Panc1 (cell line): ENCODE results near the gene MGRN1. TPM values are rescaled to one million over a fixed set of nuclear protein-coding genes. Genes with fewer than 3 reads are reported as not detected.

Experiments used
- ATAC-seq: fragments of 200-7000 bp; cut with Tn5 transposase; 2 replicates; pipeline ENCODE4 v1.9.1; 2020; ENCODE audit warnings: mild to moderate bottlenecking, moderate library complexity
- BruUV-seq: library from RNA; stranded (reverse); fragments of 400-500 nt; replicated peaks from 2 replicates; lab custom pipeline; 2021; lab: Mats Ljungman, UMichigan
- CTCF ChIA-PET: fragments of 300-600 bp; sonication (Branson Sonifier 250); formaldehyde crosslinking; loops from one replicate; lab custom pipeline; 2022; ENCODE audit warnings: antibody characterized with exemption; lab: Charles Lee
- POLR2A ChIA-PET: fragments of 300-600 bp; sonication (Branson Sonifier 250); formaldehyde crosslinking; loops from one replicate; lab custom pipeline; 2022; ENCODE audit warnings: antibody characterized with exemption; lab: Charles Lee
- DNase-seq: peaks from one replicate; pipeline ENCODE4 v3.0.0-alpha.2; 2010; ENCODE audit warnings: low read depth, low spot score
- H3K27ac ChIP-seq: 2 replicates; pipeline ENCODE4 v1.5.1; 2011; ENCODE audit warnings: mild to moderate bottlenecking, low read length, inconsistent platforms
- H3K27me3 ChIP-seq: fragments of 200-500 bp; sonication (Bioruptor generic); 2 replicates; pipeline ENCODE4 v1.6.0; 2014; ENCODE audit warnings: low read length, inconsistent platforms; ENCODE audit not compliant: control insufficient read depth, insufficient read depth
- H3K36me3 ChIP-seq: fragments of 200-500 bp; sonication (Bioruptor generic); 2 replicates; pipeline ENCODE4 v1.5.1; 2014; ENCODE audit warnings: inconsistent platforms, mild to moderate bottlenecking, low read length, moderate library complexity; ENCODE audit not compliant: control insufficient read depth, insufficient read depth
- H3K4me1 ChIP-seq: 2 replicates; pipeline ENCODE4 v1.5.1; 2011; ENCODE audit warnings: inconsistent platforms, mild to moderate bottlenecking, low read length, moderate library complexity; ENCODE audit not compliant: control insufficient read depth, insufficient read depth
- H3K4me3 ChIP-seq, 2 experiments: 2 replicates each; pipeline ENCODE4 v1.5.1; 2011 to 2012; ENCODE audit warnings: low read depth in 2 of 2, low read length in 2 of 2, mild to moderate bottlenecking in 2 of 2, inconsistent platforms in 1 of 2, moderate library complexity in 1 of 2
- H3K9me3 ChIP-seq: fragments of 200-500 bp; sonication (Bioruptor generic); 2 replicates; pipeline ENCODE4 v1.5.1; 2014; ENCODE audit warnings: low read depth, mild to moderate bottlenecking, inconsistent platforms, low read length, moderate library complexity; ENCODE audit not compliant: control insufficient read depth, insufficient read depth
- CTCF ChIP-seq: fragments of 450-650 bp; IDR thresholded peaks from 2 replicates; pipeline ENCODE4 v1.5.1; 2017; ENCODE audit warnings: mild to moderate bottlenecking
- POLR2AphosphoS5 ChIP-seq: IDR thresholded peaks from 2 replicates; pipeline ENCODE4 v1.6.1; 2012; ENCODE audit warnings: mild to moderate bottlenecking, low read depth, low read length, moderate library complexity
- REST ChIP-seq, 2 experiments: IDR thresholded peaks; 2 replicates each; pipeline ENCODE4 v1.6.1; 2011 to 2012; ENCODE audit warnings: low read depth in 2 of 2, control low read depth in 1 of 2, low read length in 1 of 2, mild to moderate bottlenecking in 1 of 2, moderate library complexity in 1 of 2; ENCODE audit not compliant: insufficient read depth in 1 of 2
- SIN3A ChIP-seq: IDR thresholded peaks from 2 replicates; pipeline ENCODE4 v1.6.1; 2012; ENCODE audit warnings: low read depth, mild to moderate bottlenecking, low read length, moderate library complexity, borderline replicate concordance; ENCODE audit not compliant: insufficient read depth
- TCF7L2 ChIP-seq: IDR thresholded peaks from 2 replicates; pipeline ENCODE4 v1.6.1; 2011; ENCODE audit warnings: mild to moderate bottlenecking, low read depth, low read length, inconsistent platforms
- in situ Hi-C: cut with HindIII; loops from 2 replicates; pipeline ENCODE4 v1.10.0; 2016; ENCODE audit warnings: low sequenced_read_pairs, low pct_unique_long_range_greater_than_20kb
- intact Hi-C: fragments of 100-400 bp; cut with micrococcal nuclease; formaldehyde crosslinking; loops from one replicate; pipeline ENCODE4 v1.10.0; 2022; ENCODE audit not compliant: unreplicated experiment
- total RNA-seq: library from RNA; stranded (reverse); gene quantifications from one replicate; pipeline ENCODE4 v1.2.1, GENCODE V29; 2021; ENCODE audit not compliant: unreplicated experiment

The MGRN1 gene
- total RNA-seq, 1 experiment from 2014 or later, result 59.7 TPM

DNA sequence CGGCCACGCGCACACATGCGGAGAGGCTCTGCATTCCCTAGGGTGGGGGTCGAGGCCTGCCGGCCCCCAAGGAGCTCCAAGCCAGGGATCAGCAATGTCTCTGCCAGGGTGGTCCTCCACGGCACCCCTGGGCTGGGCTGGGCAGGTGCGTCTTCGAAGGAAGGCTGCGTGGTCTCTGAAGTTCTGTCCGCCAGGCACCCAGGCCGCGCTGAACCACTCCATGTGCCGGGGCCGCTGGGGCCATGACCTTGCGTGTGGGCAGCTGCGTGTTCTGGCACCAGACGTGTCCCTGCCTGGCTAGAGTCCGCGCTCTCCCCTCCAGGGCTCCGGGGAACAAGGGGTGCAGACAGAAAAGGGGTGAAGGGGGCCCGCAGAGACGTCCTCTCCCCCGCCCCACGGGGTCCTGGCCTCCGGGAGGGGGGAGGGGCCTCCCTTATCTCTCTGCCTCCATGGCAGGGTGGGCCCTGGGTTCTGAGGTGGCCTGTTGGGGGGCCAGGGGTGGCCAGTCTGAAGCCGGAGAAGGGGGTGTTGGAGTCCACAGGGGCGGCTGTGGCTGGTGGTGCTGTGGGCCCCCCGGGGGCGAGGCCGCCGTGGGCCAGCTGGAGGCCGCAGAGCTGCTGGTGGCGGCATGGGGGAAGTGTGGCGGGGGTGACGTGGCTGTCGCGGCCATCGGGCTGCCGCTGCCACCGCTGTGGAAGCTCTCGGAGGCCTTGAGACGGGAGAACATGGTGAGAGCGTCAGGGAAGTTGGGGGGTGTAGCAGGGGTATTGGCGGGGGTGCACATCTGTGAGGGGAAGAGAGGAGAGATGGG is 15.2 kb upstream of the MGRN1 start:
- POLR2A ChIA-PET, result no interaction called here
- intact Hi-C loops, result no loop called here
- Histone ChIP-seq H3K27me3 (no peaks in the 10 kb centered on the region), H3K4me1 (peaks cover 6% of the 10 kb centered on the region; the same call in 1 of the 2 replicates), H3K36me3 (no peaks in the 10 kb centered on the region), H3K27ac (no peak overlapping the region), H3K9me3 (no peaks in the 10 kb centered on the region), H3K4me3 (no peak overlapping the region)
- DNase-seq (no peak), ATAC-seq (no peak)
- CTCF ChIA-PET, result no interaction called here
- BruUV-seq, result no TSS peak
- no peak for TF ChIP-seq TCF7L2
- no peak for TF ChIP-seq REST (IDR thresholded peaks at IDR 0.05; ENCODE audit: insufficient read depth in 1 of 2, low read depth in 2 of 2, low read length in 1 of 2)
- TF ChIP-seq POLR2AphosphoS5, result no peak
- in situ Hi-C loops, result no loop called here

- H3K4me3 ChIP-seq, result no peak overlapping the region
- ChIA-PET CTCF (no interaction called here), POLR2A (interaction anchor here (0.6 kb wide), 1 partner anchor 69 kb away, joined by 6 read pairs; no protein-coding TSS in a partner anchor)
- ATAC-seq, result no peak
- no peaks in the 10 kb centered on the region for H3K36me3 ChIP-seq
- H3K4me1 ChIP-seq, result peaks cover 10% of the 10 kb centered on the region
- H3K27ac ChIP-seq, result no peak overlapping the region
- no TSS peak for BruUV-seq
- no peak for TF ChIP-seq SIN3A
- no peak for TF ChIP-seq TCF7L2
- no peak for TF ChIP-seq REST (IDR thresholded peaks at IDR 0.05; ENCODE audit: insufficient read depth in 1 of 2, low read depth in 2 of 2, low read length in 1 of 2)
- no peak for TF ChIP-seq CTCF
- TF ChIP-seq POLR2AphosphoS5, result no peak
- no peaks in the 10 kb centered on the region for H3K9me3 ChIP-seq
- DNase-seq, result no peak
- no peaks in the 10 kb centered on the region for H3K27me3 ChIP-seq
- in situ Hi-C loops, result no loop called here
- intact Hi-C loops, result no loop called here
Observed at GRCh38 chr16:4610011-4611005, 14.3 kb upstream of the MGRN1 start.
